Liver (tissue), 9 donors: Measurements from ENCODE around the gene UBXN6. TPM values are rescaled to one million over a fixed set of nuclear protein-coding genes. Genes with fewer than 3 reads are reported as not detected.

Experiments used
- DNase-seq: peaks from one replicate; pipeline ENCODE4 v3.0.0-alpha.2; 2017; ENCODE audit warnings: low spot score
- H3K27ac ChIP-seq, 2 donors: one replicate each; pipeline ENCODE4 v1.7.0; 2013; ENCODE audit warnings: inconsistent platforms in 2 of 2, low read length in 2 of 2, control low read depth in 1 of 2, low read depth in 1 of 2, mild to moderate bottlenecking in 1 of 2
- H3K27me3 ChIP-seq, 4 donors: one replicate each; pipeline versions ENCODE4 v1.6.1 to v1.7.0; 2013; ENCODE audit warnings: low read length in 3 of 4, inconsistent platforms in 1 of 4, mild to moderate bottlenecking in 1 of 4, moderate library complexity in 1 of 4; ENCODE audit not compliant: control insufficient read depth in 4 of 4, insufficient read depth in 4 of 4
- H3K36me3 ChIP-seq, 4 donors: one replicate each; pipeline versions ENCODE4 v1.6.1 to v1.7.0; 2013; ENCODE audit warnings: low read length in 3 of 4, mild to moderate bottlenecking in 3 of 4, low read depth in 1 of 4, moderate library complexity in 1 of 4; ENCODE audit not compliant: control insufficient read depth in 4 of 4, insufficient read depth in 3 of 4
- H3K4me1 ChIP-seq, 4 donors: one replicate each; pipeline versions ENCODE4 v1.6.1 to v1.7.0; 2013; ENCODE audit warnings: low read length in 3 of 4, mild to moderate bottlenecking in 3 of 4, moderate library complexity in 1 of 4; ENCODE audit not compliant: control insufficient read depth in 4 of 4, insufficient read depth in 4 of 4
- H3K4me3 ChIP-seq, 3 donors: one replicate each; pipeline versions ENCODE4 v1.6.1 to v1.7.0; 2013; ENCODE audit warnings: low read length in 3 of 3, control low read depth in 1 of 3, low read depth in 1 of 3, mild to moderate bottlenecking in 1 of 3
- H3K9ac ChIP-seq, 2 donors: one replicate each; pipeline ENCODE4 v1.7.0; 2013; ENCODE audit warnings: low read length in 2 of 2, mild to moderate bottlenecking in 2 of 2, moderate library complexity in 2 of 2, control low read depth in 1 of 2, low read depth in 1 of 2
- H3K9me3 ChIP-seq, 4 donors: one replicate each; pipeline versions ENCODE4 v1.6.1 to v1.7.0; 2013; ENCODE audit warnings: low read length in 3 of 4; ENCODE audit not compliant: control insufficient read depth in 4 of 4
- ATF3 ChIP-seq: IDR thresholded peaks from 2 replicates; pipeline ENCODE4 v1.6.1; 2016; ENCODE audit warnings: antibody characterized with exemption
- CTCF ChIP-seq: fragments of 150-350 bp; IDR thresholded peaks from 2 replicates; pipeline ENCODE4 v1.5.1; 2017; ENCODE audit warnings: improper control_type of control experiment, low read depth, low read length; ENCODE audit not compliant: missing input control
- EGR1 ChIP-seq, 2 donors: IDR thresholded peaks; 2 replicates each; pipeline ENCODE4 v1.6.1; 2016 to 2018; ENCODE audit warnings: antibody characterized with exemption in 2 of 2, low read depth in 2 of 2
- FOXA1 ChIP-seq: IDR thresholded peaks from 2 replicates; pipeline ENCODE4 v1.6.1; 2016; ENCODE audit warnings: antibody characterized with exemption
- FOXA2 ChIP-seq: IDR thresholded peaks from 2 replicates; pipeline ENCODE4 v1.6.1; 2016; ENCODE audit warnings: antibody characterized with exemption
- GABPA ChIP-seq, 2 donors: IDR thresholded peaks in 1 of 2; conservative IDR thresholded peaks in 1 of 2; 2 replicates each; pipeline ENCODE4 v1.6.1; 2016; ENCODE audit warnings: antibody characterized with exemption in 2 of 2, mild to moderate bottlenecking in 1 of 2, moderate library complexity in 1 of 2
- HNF4A ChIP-seq, 2 donors: conservative IDR thresholded peaks; 2 replicates each; pipeline ENCODE4 v1.6.1; 2016; ENCODE audit warnings: antibody characterized with exemption in 2 of 2, mild to moderate bottlenecking in 2 of 2
- HNF4G ChIP-seq: IDR thresholded peaks from 2 replicates; pipeline ENCODE4 v1.6.1; 2016; ENCODE audit warnings: antibody characterized with exemption
- JUND ChIP-seq, 2 donors: IDR thresholded peaks; 2 replicates each; pipeline ENCODE4 v1.6.1; 2016; ENCODE audit warnings: antibody characterized with exemption in 2 of 2
- NR2F2 ChIP-seq: IDR thresholded peaks from 2 replicates; pipeline ENCODE4 v1.6.1; 2016; ENCODE audit warnings: antibody characterized with exemption
- RAD21 ChIP-seq, 2 donors: IDR thresholded peaks; 2 replicates each; pipeline ENCODE4 v1.6.1; 2016; ENCODE audit warnings: antibody characterized with exemption in 2 of 2, mild to moderate bottlenecking in 2 of 2
- REST ChIP-seq: IDR thresholded peaks from 2 replicates; pipeline ENCODE4 v1.6.1; 2016; ENCODE audit warnings: antibody characterized with exemption, mild to moderate bottlenecking
- RXRA ChIP-seq, 2 donors: IDR thresholded peaks; 2 replicates each; pipeline ENCODE4 v1.6.1; 2017 to 2018; ENCODE audit warnings: antibody characterized with exemption in 2 of 2, mild to moderate bottlenecking in 1 of 2
- SP1 ChIP-seq: IDR thresholded peaks from 2 replicates; pipeline ENCODE4 v1.6.1; 2018; ENCODE audit warnings: antibody characterized with exemption, mild to moderate bottlenecking
- TAF1 ChIP-seq: conservative IDR thresholded peaks from 2 replicates; pipeline ENCODE4 v1.6.1; 2016; ENCODE audit warnings: antibody characterized with exemption, mild to moderate bottlenecking
- YY1 ChIP-seq: IDR thresholded peaks from 2 replicates; pipeline ENCODE4 v1.6.1; 2016; ENCODE audit warnings: antibody characterized with exemption, mild to moderate bottlenecking
- ZBTB33 ChIP-seq: IDR thresholded peaks from 2 replicates; pipeline ENCODE4 v1.6.1; 2016; ENCODE audit warnings: antibody characterized with exemption
- WGBS: extraction: QIAGEN DNeasy Blood & Tissue Kit; methylation state at CpG from one replicate; pipeline ENCODE4 v1.1.7; 2013; 5-methylcytosine and 5-hydroxymethylcytosine counted together
- polyA plus RNA-seq, 2 donors: library from polyadenylated mRNA; stranded (reverse) in 1 of 2; unstranded in 1 of 2; fragments of 200-250 nt in 1 of 2; fragments of >200 nt in 1 of 2; fragmentation: Nextera tagmentation in 1 of 2; extraction: Ambion mirVana in 1 of 2; gene quantifications; one replicate each; pipeline versions ENCODE4 v1.2.1 to v1.2.3, GENCODE V29; 2013 to 2015
- total RNA-seq, 2 donors: library from RNA; depleted of rRNA; stranded (reverse); fragments of >200 nt; gene quantifications; one replicate each; pipeline ENCODE4 v1.2.3, GENCODE V29; 2014
- TF ChIP-seq, protein P1 (sequence below): IDR thresholded peaks from 2 replicates; pipeline ENCODE4 v1.6.1; 2016; ENCODE audit warnings: antibody characterized with exemption
- donor health status: healthy.
- donor health status: healthy.
- donor health status: healthy.
- donor health status: healthy.
- donor health status: healthy.

Gene UBXN6
- total and polyA plus RNA-seq, 4 donors: 33.0 to 92.3 (median 54.0) TPM

GRCh38 chr19:4400135-4400936 lies 57.3 kb downstream of the UBXN6 start, which contains the start of gene SH3GL1:
TSS of gene SH3GL1 (minus strand) at chr19:4400547. CDS start at chr19:4400368, 179 bp downstream.
- Histone ChIP-seq H3K9me3 (no peaks in the 10 kb centered on the region), H3K9ac (peak within 1 kb of the TSS; percentile 83 to 99), H3K27ac (peak within 1 kb of the TSS; percentile 96 to 99), H3K4me1 (peaks cover 3 to 49% (median 36%) of the 10 kb centered on the region in 4 donors), H3K4me3 (peak within 1 kb of the TSS; percentile 94 to 97 (median 97)), H3K36me3 (peaks cover 0 to 1% (median under 1%) of the 10 kb centered on the region in 4 donors), H3K27me3 (no peaks in the 10 kb centered on the region)
- peak; percentile 96 for DNase-seq
- under 1% methylated on average over 90 of the region's 90 CpGs for WGBS
- TF ChIP-seq GABPA (IDR thresholded peaks at IDR 0.05 in 1 of 2, conservative IDR thresholded peaks at IDR 0.05 in 1 of 2): peak in 1 of 2 donors; percentile 41
- no peak for TF ChIP-seq ATF3
- peak; percentile 72 to 79 for TF ChIP-seq RAD21 (IDR thresholded peaks at IDR 0.05)
- TF ChIP-seq EGR1 (IDR thresholded peaks at IDR 0.05; ENCODE audit: low read depth in 2 of 2): no peak
- no peak for TF ChIP-seq FOXA1
- no peak for TF ChIP-seq JUND (IDR thresholded peaks at IDR 0.05)
- peak; percentile 31 to 55 for TF ChIP-seq RXRA (IDR thresholded peaks at IDR 0.05)
- peak; percentile 60 for TF ChIP-seq SP1
- TF ChIP-seq CTCF: peak; percentile 99
- no peak for TF ChIP-seq YY1
- no peak for TF ChIP-seq ZBTB33
- no peak for TF ChIP-seq HNF4G
- TF ChIP-seq FOXA2: no peak
- peak; percentile 32 for TF ChIP-seq REST
- TF ChIP-seq TAF1: no peak
- TF ChIP-seq, protein P1, sequence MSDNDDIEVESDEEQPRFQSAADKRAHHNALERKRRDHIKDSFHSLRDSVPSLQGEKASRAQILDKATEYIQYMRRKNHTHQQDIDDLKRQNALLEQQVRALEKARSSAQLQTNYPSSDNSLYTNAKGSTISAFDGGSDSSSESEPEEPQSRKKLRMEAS: peak; percentile 64
- peak; percentile 25 for TF ChIP-seq HNF4A (conservative IDR thresholded peaks at IDR 0.05)
- no peak for TF ChIP-seq NR2F2
